ENCODE results near the gene APEX1.
"Not testable (repeated sequence)": the region's sequence is repeated elsewhere in the genome, so short reads cannot be mapped to it uniquely, and the experiment has no call there.

The APEX1 gene

DNA sequence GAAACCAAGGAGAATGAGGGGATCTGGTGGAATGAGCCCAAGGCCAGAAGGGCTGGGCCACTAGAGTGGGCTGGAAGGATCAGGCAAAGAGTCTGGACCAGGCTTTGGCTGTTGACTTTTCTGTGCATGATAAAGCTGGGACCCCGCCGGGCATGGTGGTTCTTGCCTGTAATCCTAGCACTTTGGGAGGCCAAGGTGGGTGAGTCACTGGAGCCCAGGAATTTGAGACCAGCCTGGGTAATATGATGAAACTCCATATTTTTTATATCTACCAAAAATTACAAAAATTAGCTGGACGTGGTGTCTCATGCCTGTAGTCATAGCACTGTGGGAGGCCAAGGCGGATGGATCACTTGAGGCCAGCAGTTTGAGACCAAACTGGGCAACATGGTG, 18.7 kb upstream of the APEX1 start:
- no peak for DNase-seq

DNA sequence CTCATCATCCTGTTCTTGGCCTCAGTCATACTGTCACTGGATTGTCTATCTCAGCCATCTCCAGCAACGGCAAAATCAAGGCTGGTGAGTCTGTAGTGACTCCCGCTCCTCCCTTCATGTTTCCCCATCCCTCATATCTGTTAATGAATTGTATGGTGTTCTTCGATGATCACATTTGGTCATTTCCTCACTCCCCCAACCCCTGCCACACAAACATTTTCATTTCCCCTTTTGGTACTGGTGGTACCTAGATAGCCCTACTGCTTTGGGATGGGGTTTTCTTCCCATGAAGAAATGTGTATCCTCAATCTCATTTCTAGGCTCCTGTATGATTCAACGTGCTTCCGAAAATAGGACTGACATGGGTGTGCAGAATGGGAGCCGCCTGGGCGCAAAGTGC, 16.4 kb upstream of the APEX1 start:
- DNase-seq, result no peak

DNA sequence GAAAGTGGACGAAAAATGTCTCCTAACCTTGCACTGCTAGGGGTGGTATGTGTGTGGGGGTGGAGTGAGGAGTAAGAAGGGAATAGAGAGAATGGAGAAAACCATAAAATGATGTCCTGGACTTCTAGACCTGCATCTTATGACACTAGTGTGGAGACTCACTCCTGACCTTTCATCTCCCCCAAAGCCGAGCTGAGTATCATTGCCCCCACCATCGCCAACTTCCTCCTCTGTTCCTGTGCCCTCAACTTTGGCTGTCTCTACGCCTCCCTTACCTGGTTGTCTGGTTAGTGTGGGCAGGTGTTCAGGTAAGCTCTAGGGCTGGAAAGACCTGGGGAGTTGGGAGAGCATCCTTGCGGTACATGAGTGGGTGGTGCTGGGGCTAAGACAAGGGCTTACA, 14.6 kb upstream of the APEX1 start:
- no peak for DNase-seq

DNA sequence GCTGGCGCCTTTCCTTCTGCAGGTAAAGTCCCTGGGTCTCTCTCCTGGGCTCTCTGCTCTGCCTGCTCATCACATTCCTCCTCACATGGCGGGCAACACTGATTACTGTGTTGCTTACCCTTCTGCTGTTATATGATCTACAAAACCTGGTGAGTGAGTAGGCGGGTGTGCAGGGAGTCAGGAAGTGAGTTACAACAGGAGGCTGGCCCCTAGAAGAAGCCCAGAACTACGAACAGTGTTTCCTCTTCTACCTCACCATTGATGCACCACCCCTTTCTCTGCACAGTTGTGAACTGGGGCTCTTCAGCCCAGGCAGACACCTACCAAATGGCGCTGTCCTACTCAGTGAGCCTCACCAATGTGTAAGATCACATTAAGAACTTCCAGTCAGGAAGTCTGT, 14.1 kb upstream of the APEX1 start:
- DNase-seq, result no peak

DNA sequence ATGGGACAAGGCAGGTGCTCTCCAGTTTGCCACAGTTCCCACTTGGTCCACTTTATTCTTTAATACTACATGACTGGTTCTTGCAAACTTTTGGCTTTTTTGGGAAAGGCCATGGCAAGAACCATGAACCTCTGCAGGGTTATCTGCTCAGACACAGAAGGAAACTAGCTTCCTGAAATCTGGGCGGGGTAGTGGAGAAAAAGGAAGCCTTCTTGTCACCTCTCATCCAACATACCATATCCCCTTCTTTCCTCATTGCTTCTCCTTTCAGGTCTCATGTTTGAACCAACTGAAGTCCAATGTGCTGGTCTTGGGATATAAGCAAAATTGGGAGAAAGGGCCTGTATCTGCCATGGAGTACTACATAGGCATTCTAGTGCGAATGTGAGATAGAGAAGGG, 13.6 kb upstream of the APEX1 start:
- no peak for DNase-seq

DNA sequence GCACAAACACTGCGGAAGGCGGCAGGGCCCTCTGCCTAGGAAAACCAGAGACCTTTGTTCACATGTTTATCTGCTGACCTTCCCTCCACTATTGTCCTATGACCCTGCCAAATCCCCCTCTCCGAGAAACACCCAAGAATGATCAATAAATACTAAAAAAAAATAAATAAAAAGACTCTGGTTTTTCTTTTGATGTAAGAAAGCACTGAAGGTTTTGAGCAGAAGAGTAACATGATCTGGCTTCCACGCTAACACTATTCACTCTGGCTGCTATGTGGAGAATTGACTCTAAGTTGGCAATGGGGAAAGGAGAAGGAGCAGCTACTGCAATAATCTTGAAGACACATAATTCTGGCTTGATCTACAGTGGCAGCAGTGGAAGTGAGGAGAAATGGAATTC, 11.4 kb upstream of the APEX1 start:
- peak in 1 of 2 experiments; percentile 50 for DNase-seq

DNA sequence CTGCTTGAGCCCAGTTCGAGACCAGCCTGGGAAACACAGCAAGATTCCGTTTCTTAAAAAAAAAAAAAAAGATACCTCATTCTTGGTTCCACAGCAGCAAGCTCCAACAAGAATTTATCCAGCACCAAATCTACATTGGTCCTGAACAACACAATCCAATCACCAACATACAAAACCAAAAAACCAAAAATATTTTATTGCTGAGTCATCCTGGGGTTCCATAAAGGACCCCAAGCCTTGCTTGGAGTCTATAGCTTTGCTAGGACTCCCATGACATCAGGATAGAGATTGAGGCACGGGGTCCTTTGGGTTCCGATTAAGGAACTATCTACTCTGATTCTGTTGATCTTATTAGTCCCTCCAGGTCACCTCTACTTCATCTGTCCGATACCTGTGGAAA, 8.1 kb upstream of the APEX1 start:
- no peak for DNase-seq

DNA sequence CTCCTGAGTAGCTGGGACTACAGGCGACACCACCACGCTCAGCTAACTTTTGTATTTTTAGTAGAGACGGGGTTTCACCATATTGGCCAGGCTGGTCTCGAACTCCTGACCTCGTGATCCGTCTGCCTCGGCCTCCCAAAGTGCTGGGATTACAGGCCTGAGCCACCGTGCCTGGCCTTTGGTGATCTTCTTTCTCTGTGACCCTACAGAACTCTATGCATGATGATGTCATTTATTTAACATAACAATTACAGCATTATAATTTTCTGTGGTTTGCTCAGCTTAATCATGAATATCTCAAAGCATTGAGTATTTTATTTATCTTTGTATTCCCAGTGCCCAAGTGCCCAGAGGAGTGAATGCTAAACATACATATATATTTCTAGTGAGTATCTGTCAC, 2.2 kb upstream of the APEX1 start:
- not testable (repeated sequence) for DNase-seq

DNA sequence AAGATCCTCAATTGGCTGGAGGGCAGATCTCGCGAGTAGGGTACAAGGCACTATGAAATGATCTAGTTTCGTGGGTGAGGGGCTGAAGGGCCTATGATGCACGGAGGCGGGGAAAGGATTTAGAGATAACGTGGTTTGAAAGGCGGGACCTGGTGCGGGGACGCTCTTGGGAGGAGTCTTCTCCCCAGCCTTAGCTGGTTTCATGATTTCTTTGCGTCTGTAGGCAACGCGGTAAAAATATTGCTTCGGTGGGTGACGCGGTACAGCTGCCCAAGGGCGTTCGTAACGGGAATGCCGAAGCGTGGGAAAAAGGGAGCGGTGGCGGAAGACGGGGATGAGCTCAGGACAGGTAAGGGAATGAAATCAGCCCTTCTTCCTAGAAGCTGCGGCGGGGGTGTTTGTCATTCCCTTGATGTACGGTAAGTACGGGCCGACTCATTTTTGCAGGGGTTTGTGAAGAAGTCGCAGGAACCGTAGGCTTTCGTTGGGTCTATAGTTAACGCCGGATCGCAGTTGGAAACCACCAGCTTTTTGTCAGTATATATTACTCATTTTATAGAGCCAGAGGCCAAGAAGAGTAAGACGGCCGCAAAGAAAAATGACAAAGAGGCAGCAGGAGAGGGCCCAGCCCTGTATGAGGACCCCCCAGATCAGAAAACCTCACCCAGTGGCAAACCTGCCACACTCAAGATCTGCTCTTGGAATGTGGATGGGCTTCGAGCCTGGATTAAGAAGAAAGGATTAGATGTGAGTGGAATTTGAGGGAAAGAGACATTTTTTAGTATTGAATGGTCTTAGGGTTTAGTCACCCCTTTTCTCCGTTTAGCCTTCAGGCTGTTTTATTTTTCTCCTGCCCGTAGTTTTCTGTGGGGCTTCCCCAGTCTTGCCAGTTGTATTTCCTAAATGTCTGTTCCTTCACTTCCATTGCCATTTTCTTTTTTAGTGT, 602 bp downstream of the APEX1 start:
- no peak for DNase-seq

DNA sequence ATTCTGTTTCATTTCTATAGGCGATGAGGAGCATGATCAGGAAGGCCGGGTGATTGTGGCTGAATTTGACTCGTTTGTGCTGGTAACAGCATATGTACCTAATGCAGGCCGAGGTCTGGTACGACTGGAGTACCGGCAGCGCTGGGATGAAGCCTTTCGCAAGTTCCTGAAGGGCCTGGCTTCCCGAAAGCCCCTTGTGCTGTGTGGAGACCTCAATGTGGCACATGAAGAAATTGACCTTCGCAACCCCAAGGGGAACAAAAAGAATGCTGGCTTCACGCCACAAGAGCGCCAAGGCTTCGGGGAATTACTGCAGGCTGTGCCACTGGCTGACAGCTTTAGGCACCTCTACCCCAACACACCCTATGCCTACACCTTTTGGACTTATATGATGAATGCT, 1.9 kb downstream of the APEX1 start:
- DNase-seq, result no peak

DNA sequence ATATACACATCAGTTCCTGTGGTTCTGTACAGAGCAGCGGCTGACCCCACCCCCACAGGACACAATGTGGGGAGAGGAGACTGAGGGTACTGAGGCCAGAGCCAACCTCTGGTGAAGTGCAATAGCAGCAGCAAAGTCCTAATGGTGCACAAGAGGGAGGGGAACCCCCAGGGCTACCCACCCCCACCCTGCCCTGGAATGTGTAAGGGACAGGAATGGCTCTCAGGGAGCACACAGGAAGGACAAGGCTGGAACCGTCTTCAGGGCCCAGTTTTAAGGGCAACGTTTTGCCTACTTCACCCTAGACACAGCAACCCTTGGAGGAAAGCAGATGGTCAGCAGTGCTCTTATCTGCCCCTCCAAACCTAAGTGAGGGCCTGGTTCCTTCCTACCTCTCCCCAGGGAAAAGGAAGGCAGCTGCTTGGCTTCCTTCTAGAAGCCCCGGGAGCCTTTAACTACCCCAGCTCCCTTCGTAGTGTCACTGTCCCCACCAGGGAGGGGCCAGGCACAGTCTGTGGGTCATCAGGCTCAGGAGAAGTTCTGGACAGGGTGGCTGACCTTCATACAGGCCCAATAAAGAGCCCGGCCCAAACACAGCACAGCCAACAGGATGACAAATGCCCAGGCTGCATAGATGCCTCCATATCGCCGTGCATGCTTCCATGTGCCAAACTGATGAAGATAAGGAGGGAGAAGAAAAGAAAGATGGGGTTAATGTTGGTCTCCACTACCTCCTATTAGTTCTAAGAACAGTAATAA, 3.2 kb downstream of the APEX1 start:
- DNase-seq, result peak; percentile 76 to 91

DNA sequence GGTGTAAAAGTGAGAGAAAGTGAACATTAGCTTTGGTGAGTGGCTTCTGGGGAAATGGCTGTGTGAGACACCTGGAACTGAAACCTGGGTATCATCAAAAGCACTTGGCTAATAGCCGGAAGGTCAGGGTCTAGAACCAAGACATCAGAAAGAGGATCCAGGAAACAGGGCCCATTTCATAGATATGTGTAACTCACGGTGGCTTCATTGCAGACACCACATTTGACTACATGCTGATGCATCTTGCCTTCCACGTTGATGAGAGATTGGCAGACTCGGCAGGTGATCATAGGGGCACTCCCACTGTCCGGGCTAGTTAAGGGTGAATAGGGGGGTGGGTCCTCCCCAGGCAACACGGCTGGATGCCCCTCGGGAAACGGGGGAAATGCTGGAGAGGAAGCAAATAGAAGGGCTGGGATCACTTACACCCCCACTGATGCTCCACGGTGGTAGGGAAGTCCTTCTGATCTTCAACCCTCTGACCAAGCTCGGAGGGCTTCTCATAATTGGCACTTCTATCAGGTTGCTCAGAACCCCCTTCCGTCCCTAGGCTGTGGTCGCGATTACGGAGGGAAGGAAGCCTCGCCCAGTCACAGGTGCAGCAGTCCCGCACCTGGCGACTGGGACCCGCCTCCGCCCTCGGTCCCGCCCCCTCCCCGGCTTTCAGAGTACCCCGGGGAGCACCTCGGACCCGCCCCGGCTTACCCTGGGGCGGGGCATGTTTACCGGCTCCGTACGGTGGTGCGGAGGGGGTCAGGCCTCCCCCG, 5.6 kb downstream of the APEX1 start:
- DNase-seq, result peak in 1 of 2 experiments; percentile 37

DNA sequence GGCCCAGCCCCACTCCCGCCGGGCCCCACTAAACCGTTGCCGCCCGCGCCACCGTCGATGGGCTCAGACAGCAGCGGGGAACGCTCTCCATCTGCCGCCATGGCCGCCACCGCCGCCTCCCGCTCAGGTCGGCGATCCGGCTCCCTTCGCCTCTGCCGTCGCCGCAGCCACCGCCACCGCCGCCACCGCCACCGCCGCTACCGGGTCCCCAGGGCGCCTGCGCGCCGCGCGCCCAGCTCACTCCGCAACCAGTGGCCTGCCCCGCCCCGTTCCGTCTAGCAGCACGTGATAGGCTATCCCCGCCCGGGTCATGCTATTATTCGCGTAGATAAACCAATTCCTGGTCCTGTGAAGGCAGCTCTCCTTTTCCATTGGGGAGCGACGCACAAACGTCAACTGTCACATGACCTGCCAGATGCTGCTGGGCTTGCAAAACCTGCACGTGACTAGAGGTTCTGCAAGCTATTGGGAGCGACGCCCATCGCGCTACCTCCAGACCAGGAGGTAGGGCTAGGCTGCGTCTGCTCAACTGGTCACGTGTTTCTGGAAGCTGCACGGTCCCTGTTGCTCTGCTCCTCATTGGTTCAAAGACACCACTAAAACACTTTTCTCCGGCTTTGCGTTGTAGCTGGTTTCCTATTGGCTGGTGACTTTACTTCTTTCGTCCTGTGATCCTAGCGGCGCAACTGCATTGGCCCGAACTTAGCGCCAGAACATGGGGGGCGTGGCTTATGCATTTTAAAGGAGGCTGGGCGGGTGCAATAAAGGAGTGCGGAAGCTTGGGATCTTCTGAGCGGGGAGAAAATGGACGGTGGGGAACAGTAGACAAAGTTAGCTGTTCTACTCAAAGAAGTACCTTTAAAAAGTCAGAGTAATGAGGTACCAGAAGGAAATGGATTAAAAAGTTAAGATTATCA, 6.5 kb downstream of the APEX1 start, which contains the start of gene PIP4P1:
PIP4P1 (minus strand) TSS at position 210 of the 917 bp plus-strand sequence; CDS start at position 101, 109 bp downstream.
- DNase-seq, result peak; percentile 100

DNA sequence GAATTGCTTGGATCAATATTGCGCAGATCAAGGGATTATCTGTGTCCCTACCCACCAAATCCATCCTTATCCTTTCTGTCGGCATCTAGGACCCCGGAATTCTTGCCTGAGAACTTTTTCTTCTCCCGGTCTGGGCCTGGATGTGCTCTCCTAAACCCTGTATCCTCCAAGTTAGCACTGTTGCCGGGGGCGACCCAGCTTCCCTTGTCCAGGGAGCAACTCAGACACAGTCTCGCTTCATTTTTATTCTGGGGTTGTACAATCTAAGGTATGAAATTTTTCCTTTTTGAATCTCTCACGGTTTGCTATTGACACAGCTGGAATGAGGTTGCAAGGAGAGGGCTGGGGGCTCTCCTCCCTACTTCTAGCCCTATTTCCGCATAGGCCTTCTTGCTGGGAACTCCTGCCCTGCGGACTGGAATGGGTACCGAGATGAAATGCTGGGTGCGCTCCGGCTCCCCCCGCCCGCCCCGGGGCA, 13.8 kb downstream of the APEX1 start:
- peak in 1 of 2 experiments; percentile 54 for DNase-seq

DNA sequence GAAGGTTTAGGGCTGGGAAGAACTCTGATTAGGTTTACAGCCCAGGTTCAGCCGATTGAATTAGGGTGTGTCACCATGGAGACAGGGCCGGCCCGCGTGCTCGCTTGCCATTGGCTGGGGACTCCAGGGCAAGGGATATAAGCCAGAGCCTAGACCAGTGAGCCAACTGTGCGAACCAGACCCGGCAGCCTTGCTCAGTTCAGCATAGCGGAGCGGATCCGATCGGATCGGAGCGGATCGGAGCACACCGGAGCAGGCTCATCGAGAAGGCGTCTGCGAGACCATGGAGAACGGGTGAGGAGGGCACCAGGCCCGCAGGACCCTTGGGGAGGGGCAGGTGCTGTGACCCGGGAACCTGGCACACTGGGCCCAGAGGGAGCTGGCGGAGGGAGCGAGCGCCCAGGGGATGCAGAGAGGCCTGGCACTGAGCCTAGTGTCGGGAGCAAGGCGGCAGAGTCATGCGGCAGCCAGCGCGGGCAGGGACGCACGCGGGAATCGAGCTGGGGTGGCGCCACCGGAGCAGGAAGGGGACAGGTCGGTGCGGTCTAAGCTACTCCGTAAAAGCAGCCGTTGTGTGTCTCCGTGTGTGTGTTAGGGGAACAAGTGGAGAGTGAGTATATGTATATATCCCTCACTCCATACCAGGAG, 14.3 kb downstream of the APEX1 start, which contains the start of gene PNP:
PNP (plus strand) TSS at position 165 of the 648 bp plus-strand sequence; CDS start at position 284, 119 bp downstream.
- peak; percentile 95 to 99 for DNase-seq

DNA sequence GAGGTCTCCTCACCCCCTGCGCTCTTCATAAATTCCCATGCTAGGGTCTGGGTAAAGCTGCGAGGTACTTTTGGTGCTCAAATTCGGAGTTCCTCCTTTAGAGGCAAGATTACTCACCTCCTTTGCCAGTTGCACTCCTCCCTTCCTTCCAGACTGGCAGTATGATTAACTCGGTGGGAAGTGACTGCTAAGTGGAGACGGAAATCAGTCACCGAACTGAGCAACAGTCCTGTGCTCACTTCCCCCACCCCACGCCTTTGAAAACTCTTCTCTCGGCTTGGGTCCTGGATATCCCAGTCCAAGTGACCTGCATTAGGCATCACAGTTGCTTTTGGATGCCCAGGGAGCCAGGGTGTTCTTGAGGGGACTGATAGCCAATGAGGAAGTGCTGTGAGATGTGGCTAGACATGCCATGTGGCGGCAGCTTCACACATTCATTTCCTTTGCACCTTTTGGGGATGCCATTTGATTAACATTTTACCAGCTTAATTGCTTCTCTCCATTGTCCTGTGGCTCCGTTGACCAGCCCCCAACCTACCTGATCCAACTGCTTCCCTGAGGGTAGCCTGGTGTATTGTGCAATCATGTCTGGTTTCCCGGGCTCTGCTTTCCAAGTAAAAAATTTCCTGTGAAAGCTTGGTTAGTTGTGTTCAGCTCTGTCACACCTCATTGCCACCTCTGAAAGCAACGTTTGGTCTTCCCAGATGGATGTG, 15.0 kb downstream of the APEX1 start:
- peak; percentile 70 to 73 for DNase-seq

DNA sequence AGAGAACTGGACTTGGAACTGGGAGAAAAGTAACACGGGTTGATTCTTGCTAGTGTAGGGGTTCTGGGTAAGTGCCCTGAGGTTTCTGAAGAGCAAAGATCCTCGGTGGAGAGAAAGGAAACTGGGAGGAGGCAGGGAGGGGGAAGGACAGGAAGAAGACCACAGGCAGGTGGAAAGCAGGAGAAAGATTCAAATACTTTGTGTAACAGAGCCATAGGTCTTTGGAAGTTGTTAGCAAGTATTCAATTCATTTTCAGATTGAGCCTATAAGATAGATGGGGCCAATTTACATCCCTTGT, 15.5 kb downstream of the APEX1 start:
- DNase-seq, result peak; percentile 14 to 38

DNA sequence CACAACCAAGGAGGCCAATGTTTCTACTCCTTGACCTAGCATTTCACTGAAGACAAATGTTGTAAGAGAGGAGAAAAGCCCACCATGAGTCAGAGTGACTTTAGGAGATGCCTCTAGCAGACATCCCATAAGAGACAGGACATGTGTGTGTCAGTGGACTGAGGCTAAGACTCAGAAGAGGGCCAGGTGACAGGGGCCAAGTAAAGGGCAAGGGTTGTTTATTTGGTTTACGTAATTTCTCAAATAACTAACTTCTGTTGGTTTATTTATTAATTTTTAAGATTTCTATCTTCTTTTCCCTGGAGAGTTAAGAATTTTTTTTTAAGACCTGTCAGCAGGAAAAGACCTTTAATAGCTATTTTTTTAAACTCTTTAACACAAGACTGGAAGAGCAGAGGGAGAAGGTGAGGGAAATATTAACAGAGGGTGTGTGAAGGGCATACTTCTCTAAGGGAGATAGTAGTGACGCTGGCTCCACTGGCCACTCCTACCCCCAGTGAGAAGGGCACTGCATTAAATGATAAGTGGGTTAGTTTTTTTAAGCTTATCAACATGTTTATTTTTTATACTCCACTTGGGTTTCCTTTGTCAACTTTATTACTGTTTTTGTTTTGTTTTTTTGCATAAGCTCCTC, 17.6 kb downstream of the APEX1 start:
- DNase-seq, result no peak

DNA sequence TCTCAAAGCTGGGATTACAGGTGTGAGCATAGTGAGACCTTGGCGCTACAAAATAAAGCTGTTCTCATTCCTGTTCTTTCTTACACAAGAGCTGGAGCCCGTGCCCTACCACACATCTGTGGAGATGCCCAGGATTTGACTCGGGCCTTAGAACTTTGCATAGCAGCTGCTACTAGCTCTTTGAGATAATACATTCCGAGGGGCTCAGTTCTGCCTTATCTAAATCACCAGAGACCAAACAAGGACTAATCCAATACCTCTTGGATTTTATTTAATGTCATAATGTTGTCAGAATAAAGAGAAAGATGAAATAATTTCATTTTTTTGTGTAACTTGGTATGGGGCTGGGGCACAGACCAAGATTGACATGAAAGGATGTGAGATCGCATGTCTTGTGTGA, 21.8 kb downstream of the APEX1 start:
- DNase-seq, result no peak

DNA sequence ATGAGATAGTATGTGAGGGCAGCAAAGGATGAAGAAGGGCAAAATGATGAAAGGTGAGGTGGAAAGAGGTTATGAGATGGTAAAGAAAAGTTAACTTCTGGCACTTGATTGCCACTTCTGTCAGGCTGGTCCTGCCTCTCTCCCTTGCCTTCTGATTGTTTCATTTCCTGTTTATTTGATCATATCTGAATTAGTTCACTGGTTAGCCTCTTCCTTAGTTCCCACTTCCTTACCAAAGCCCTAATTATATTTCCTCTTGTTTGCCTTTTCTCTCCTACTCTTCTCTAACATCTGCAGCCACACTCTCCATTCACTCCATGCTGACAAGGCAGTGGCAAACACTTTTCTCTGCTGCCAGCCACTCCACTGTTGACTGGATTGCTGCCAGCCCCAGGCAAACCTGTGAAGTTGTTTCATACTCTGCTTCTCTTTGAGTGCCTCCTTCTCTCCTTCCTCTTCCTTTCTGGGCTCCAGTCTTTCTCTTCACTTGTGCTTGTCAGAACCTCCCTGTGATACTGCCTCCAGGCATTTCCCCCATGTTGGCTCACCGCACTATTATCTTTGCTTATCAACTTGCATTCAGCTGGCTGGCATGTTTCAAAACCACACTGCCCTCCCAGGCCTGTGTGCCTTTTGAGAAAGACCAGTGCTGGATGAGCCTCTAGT, 22.3 kb downstream of the APEX1 start:
- DNase-seq, result no peak

All from NCI-H524 (cell line).